ENCODE data around the gene RAB11B.
"Not testable (repeated sequence)": the region's sequence is repeated elsewhere in the genome, so short reads cannot be mapped to it uniquely, and the experiment has no call there.

RAB11B gene

DNA sequence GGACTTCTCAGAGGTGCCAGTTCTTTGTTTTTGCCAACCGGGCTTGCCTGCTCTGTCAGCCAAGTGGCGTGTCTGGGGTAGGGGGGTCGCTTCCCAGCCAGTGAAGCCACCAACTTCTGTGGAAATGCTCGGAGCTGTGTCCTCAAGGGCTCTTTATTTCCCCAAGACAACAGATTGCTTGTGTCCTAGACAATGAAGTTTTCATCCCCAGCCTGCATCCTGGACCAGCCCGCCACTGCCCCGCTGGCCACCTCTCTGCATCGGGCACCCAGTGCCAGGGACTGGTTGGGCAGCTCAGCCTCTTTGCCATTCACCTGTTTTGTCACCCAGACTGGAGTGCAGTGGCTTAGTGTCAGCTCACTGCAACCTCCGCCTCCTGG, 3.7 kb downstream of the RAB11B start:
- no peak for DNase-seq (ENCODE audit: low spot score)

DNA sequence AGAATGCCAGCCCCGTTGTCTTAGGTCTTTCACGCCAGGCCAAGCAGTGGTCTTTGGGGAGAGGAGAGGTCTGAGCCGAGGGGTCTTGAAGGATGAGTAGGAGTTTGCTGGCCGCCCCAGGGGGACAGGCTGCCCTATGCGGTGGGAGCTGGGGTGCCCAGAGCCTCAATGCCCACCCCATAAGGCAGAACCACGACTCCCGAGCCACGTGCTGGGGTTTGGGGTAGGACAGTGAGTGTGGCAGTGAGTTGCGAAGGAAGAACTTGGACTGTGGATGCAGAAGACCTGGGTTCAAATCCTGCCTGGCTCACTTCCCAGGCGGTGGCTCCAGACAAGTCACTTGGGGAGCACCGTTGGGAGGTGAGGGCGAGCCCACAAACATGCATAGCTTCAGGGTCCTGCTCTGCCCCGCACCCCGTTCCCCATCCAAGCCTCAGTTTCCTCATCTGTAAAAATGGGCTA, 5.5 kb downstream of the RAB11B start:
- no peak for DNase-seq (ENCODE audit: low spot score)

DNA sequence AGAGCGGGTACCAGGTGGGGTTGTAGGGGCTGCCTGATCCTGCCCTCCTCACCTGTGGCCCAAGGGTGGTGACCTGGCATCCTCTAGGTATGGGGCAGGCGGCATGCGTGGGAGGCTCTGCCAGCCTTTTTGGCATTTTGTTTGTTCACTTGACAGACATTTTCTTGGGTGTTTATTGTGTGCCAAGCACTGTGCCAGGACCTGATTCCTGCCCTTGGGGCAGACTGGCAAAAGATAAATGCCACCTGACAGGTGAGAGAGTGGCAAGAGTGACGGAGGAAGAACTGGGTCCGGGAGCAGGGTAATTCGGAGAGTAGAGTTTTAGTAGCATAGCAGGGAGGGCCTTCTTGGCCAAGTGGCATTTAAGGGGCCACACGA, 6.0 kb downstream of the RAB11B start:
- DNase-seq (ENCODE audit: low spot score) = no peak

DNA sequence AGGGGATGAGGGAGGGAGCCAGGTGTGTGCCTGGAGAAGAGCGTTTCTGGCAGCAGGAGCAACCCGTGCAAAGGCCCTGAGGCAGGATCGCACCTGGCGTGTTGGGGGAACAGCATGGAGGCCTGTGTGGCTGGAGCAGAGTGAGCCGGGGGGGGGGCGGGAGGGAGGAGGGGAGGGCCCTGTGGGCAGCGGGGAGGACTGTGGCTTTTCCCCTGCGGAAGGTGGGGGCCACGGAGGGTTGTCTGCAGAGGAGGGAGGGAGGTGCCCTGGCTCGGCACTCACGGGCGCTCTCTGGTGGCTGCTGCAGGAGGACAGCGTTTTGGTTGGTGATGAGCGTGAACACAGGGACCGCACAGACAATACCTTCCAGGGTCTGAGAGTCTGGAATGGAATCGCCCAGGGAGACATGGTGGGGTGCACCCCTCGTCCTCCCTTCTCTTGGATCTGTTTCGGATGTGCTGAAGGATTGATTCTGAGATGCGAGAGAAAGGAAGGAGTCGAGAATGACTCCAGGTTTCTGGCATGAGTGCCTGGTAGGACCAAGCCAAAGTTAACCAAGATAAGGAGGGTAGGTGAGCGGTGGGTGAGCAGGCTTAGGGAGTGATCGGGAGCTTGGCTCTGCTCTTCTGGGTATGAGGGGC, 6.5 kb downstream of the RAB11B start:
- DNase-seq (ENCODE audit: low spot score) = peak; percentile 64

DNA sequence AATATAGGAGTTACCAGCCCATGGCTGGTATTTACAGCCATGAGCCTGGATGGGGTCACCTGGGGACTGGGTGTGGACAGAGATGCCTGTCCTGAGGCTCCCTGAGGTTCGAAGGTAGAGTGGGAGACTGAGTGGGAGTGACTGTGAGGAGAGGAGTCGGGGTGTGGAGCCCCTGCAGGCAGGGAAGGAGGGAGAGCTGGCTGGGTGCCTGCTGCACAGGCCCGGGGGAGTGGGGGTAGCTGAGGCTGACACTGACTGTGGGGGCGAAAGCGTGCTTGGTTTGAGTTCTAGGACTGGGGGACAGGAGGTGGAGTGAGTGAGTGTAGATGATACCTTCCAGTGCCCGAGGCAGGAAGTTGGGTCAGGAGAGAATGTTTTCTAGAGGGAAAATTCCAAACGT, 7.1 kb downstream of the RAB11B start:
- DNase-seq (ENCODE audit: low spot score) = no peak

DNA sequence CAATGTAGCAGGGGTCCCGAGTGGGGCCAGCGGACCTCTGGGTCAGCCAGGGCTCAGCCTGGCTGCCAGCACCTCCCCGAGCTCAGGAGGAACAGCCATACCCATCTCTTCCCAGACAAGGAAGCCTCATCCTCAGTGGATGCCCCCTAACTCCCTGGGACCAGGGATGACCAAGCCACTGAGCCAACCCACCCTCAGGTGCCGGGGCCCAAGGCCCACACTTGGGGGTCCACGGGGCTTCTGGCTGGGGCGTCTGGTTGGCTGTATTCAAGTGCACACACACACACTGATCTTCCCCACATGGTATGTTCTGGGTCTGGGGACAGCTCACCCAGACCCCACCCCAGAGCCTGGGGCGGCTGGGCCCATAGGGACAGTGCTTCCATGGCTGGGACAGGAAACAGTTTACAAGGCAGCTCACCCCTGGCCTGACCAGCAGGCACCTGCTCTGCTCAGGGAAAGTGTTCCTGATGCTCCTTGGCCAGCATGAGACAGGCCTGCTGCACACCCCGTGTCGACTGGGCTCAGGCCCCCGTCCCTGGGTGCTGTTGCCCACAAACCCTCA, 7.7 kb downstream of the RAB11B start:
- no peak for DNase-seq (ENCODE audit: low spot score)

DNA sequence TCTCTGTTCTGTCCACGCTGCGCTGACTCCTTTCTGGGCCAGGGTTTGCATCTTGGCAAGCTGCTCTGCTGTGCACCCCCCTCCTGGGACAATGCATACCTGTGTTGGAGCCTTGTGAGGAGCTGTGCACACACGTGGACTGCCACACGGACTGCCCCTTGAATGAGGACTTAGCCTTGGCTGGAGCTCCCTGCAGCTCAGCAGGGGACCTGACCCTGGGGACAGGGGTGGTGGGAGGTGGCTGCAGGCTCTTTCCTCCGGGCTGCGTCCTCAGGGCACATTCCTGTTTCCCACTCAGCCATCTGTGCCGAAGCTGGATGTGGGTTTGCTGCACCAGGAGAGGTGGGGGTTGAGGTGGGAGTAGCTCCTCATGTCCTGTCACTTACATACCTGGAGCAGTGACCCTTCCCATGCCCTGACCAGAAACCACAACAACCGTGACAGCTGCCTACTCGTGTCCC, 8.2 kb downstream of the RAB11B start:
- DNase-seq (ENCODE audit: low spot score) = no peak

DNA sequence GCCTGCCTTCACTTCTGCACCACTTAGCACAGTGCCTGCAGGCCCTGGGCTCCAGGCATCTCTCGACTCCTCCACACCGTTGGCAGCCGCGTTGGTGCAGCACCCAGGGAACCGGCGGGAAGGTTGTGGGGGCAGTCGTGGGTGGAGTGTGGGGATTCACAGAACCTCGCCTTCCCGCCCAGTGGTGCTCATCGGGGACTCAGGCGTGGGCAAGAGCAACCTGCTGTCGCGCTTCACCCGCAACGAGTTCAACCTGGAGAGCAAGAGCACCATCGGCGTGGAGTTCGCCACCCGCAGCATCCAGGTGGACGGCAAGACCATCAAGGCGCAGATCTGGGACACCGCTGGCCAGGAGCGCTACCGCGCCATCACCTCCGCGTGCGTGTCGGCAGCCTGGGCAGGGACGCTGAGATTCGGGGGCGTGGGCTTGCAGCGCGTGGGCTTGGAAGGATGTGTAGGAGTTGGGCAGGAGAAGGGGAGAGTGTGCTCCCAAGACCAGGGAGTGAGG, 9.6 kb downstream of the RAB11B start:
- no peak for DNase-seq (ENCODE audit: low spot score)

DNA sequence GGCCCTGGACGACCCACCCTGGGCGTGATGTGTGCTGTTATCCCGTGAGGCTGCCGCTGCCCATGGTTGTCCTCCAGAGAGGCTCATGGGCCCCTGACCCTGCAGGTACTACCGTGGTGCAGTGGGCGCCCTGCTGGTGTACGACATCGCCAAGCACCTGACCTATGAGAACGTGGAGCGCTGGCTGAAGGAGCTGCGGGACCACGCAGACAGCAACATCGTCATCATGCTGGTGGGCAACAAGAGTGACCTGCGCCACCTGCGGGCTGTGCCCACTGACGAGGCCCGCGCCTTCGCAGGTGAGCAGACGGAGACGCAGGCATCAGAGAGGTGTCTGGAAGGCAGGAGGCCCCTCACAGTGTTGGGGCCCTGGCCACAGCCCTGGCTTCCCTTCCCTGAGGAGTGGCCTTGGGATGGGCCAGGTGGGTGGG, 11.8 kb downstream of the RAB11B start:
- DNase-seq (ENCODE audit: low spot score) = no peak

DNA sequence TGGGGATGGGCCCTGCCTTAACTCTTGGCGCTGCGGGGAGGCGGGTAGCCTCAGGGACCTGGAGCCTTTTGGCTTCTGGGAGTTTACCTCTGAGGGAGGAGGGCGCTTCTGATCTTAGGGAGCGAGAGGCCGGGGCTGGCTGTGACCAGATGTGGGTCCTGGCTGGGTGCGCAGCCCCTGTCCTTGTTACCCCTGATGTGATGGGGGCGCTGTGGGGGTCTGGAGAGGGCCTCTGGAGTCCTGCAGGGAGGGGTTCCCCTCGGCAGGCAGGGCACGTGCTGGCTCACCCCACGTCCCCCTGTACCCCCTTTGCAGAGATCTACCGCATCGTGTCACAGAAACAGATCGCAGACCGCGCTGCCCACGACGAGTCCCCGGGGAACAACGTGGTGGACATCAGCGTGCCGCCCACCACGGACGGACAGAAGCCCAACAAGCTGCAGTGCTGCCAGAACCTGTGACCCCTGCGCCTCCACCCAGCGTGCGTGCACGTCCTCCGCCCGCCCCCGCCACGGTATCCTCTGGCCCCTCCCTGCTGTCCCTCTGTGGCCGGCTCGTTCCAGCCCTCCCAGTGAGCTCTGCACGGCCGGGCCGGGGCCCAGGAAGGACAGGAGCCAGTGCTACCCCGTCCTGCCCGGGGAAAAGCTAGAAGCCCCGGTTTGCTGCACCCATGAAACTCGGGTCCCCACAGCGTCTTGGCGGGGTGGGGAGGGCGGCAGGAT, 13.1 kb downstream of the RAB11B start:
- no peak for DNase-seq (ENCODE audit: low spot score)

DNA sequence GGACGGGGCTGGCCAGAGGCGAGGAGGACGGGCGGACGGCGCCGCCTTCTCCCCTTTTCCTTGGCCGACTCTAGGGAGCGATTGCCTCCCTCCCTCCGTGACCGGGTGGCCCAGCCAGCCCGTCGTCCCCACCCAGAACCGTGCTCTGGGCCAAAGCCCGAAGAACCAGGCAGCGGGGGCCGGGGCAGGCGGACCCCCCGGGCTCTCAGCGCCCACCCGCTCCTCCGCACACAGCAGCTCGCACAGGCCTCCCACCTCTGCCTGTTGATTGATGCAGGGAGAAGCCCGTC, 13.6 kb downstream of the RAB11B start:
- DNase-seq (ENCODE audit: low spot score) = no peak

DNA sequence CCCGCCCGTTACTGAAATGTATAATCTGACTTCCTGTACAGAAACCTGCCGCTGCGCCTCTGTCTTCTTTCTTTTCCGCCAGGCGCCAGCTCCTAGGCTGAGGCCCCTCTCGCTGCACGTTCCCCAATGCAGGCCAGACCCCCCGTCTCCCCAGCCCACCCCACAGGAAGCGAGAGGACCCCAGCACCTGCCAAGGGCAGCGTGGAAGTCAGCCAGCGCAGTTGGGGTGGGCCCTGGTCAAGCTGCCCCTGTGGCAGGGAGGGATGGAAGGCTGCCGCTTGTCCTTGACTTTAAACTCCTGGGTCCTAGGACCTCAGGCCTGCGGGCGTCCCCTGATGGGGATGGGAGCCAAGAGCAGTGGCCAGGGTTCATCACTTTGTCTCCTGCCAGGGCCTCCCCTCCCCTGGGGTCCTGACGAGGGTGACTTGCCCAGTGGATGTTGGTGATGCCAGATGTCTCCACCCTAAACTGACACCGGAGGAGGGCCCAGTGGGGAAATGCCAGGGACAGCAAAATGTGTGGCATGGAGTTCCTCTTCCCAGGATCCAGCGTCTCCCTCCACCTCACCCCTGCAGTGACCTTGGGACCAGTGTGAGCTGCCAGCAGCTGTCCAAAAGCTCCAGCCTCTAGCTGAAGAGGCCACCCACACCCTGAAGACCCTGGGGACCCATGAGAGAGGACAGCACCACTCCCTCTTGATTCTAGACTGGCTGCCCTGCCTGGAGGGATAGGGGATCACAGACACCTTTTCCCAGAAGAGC, 14.4 kb downstream of the RAB11B start:
- DNase-seq (ENCODE audit: low spot score) = no peak

DNA sequence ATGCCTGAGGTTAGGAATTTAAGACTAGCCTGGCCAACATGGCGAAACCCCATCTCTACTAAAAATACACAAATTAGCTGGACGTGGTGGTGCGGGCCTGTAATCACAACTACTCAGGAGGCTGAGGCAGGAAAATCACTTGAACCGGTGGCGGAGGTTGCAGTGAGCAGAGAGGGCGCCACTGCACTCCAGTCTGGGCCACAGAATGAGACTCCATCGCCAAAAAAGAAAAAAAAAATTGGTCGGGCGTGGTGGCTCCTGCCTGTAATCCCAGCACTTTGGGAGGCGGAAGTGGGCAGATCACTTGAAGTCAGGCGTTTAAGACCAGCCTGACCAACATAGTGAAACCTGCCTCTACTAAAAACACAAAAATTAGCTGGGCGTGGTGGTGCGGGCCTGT, 20.6 kb downstream of the RAB11B start:
- not testable (repeated sequence) for DNase-seq (ENCODE audit: low spot score)

DNA sequence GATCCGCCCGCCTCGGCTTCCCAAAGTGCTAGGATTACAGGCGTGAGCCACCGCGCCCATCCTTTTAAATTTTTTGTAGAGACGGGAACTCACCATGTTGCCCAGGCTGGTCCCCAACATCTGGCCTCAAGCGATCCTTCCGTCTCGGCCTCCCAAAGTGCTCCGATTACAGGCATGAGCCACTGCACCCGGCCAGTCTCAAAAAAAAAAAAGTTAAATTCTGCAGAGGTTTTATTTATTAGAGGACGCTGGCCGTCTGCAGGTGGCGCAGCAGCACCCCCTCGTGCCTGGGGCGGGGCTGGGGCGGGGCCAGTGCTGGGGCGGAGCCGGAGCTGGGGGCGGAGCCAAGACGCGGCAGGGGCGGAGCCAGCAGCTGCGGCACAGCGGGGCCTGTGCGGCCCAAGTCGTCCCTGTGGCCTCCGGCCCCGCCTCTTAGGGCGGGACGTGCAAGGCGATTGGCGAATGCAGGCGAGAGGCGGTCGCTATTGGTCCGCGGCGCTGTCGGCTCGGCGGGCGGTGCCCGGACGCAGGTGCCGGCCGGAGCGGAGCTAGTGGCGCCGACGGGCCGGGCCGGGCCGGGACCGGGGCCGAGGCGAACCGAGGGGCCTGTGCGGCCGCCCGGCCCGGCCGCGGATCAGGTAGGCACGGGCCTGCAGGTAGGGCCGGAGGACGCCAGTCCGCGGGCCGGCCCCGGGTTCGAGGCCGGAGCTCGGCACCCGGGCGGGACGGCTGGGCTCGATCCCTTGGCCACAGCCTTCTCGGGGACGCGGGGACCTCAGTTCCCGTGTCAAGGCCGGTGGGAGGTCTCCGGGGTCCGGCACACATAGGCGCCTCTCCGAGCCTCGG, 22.8 kb downstream of the RAB11B start, which contains the start of gene MARCHF2:
Gene MARCHF2 (plus strand): TSS at position 523 of the 846 bp plus-strand sequence. CDS start 8,536 bp downstream, outside the sequence.
- peak; percentile 98 for DNase-seq (ENCODE audit: low spot score)

DNA sequence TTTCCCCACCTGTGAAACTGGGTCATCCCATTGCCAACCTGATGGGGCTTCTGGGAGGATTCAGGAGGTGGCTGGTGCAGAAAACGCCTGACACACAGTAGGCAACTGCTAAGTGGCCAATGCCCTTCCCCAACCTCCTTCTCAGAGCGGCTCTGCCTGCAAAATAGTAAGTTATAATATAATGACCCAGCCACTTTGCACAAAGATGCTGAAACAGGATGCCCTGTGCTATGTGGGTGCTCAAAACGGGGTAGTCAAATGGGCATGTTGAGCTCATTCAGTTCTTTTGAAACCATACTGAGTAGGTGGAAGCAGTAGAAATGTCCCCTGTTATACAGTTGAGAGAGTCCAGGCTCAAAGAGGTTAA, 23.5 kb downstream of the RAB11B start:
- no peak for DNase-seq (ENCODE audit: low spot score)

DNA sequence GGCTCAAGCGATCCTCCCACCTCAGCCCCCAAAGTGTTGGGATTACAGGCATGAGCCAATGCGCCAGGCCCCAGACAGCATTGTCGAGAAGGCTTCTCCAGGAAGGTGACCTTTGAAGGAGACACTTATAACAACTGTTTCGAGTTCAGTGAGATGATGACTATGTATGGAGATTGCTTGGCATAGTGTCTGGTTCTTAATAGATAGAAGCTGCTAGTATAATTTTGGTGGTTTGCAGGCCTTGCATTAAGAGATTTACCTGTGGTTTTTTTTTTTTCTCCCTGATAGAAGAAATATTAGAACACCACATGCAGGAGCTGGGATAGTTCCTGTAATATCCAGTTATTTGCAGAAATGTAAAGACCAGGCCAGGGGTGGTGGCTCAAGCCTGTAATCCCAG, 26.6 kb downstream of the RAB11B start:
- no peak for DNase-seq (ENCODE audit: low spot score)

DNA sequence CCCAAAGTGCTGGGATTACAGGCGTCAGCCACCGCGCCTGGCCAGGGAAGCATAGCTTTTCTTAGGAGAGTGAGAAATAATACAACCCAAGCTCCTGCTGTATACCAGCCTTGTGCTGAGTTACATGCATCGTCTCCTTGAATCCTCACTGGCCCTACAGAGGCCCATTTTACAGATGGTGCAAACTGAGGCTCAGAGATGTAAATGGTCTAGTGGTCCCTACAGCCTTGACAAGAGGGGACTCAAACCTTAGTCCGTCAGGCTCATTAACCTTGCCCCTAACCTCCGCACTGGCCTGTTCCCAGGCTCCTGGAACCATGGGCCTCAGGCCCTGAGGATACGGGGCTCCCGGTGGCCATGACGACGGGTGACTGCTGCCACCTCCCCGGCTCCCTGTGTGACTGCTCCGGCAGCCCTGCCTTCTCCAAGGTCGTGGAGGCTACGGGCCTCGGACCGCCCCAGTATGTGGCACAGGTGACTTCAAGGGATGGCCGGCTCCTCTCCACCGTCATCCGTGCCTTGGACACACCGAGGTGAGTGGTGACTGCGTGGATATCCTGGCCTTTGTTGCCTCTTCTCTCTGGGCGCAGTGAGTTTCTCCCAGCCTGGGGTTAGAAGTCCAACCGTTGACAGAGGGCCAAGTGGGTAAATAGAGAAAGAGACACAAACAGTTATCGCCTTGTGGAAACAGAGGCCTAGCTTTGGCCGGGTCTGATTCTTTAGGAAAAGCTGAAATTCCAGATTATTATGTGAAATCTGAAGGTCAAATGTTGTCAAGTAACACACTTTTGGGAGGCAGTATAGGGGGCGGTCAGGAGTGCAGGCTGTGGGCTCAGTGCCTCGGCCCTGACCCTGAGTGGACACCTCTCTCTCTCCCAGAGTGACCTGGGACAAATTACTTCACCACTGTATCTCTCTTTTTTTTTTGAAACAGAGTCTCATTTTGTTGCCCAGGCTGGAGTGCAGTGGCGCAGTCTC, 31.6 kb downstream of the RAB11B start:
- DNase-seq (ENCODE audit: low spot score) = no peak

DNA sequence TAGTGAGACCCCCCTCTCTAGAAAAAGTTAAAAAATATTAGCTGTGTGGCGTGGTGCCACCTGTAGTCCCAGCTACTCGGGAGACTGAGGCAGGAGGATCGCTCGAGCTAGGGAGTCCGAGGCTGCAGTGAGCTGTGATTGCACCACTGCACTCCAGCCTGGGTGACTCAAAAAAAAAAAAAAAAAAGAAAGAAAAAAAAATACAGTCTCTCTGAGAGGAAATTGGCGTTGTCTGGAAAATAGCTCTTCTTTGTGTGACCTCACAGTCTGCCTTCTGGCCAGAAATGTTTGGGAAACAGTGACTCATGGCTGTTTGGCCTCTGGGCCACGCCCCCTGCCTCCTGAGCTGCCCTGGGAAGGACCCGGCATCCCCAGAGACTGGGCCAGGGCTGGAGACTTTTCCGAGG, 33.7 kb downstream of the RAB11B start:
- DNase-seq (ENCODE audit: low spot score) = no peak

DNA sequence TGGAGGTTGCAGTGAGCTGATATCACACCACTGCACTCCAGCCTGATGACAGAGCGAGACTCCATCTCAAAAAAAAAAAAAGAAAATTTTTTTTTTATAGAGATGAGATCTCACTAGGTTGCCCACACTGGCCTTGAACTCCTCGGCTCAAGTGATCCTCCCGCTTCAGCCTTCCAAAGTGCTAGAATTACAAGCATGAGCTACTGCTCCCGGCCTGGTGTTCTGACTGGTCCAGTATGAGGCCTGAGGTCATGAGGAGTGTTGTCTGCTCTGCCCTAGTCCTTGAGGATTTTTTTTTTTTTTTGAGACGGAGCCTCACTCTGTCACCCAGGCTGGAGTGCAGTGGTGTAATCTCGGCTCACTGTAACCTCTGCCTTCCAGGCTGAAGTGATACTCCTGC, 35.2 kb downstream of the RAB11B start:
- not testable (repeated sequence) for DNase-seq (ENCODE audit: low spot score)

DNA sequence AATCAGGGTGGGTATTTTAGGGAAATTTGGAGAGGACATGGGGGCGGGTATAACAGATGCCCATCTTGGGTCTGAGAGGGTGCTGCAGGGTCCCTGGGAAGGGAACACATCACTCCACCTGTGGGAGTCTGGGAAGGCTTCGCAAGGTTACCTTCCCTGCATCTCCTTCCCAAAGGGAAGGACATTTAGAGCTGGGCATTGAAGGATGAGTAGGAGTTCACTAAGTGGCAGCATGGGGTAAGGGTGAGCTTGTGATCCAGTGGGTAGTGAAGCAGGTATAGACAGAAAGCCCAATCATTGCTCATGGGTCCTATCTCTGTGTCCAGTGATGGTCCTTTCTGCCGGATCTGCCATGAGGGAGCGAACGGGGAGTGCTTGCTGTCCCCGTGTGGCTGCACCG, 36.1 kb downstream of the RAB11B start:
- DNase-seq (ENCODE audit: low spot score) = no peak
